Caco-2 (cell line): ENCODE results near the gene WFDC12. TPM values are rescaled to one million over a fixed set of nuclear protein-coding genes. Genes with fewer than 3 reads are reported as not detected.

Experiments
- BruUV-seq: library from RNA; stranded (reverse); fragments of 400-500 nt; replicated peaks from 2 replicates; lab custom pipeline; 2021; lab: Mats Ljungman, UMichigan
- CTCF ChIA-PET: fragments of 300-600 bp; sonication (Branson Sonifier 250); formaldehyde crosslinking; loops from one replicate; lab custom pipeline; 2022; ENCODE audit warnings: antibody characterized with exemption; lab: Charles Lee
- POLR2A ChIA-PET: fragments of 300-600 bp; sonication (Branson Sonifier 250); formaldehyde crosslinking; loops from one replicate; lab custom pipeline; 2022; ENCODE audit warnings: antibody characterized with exemption; lab: Charles Lee
- DNase-seq, 2 experiments: peaks; one replicate each; pipeline versions ENCODE4 v3.0.0 to v3.0.0-alpha.2; 2020 to 2022
- H3K27me3 ChIP-seq: replicated peaks from 2 replicates; pipeline ENCODE4 v1.6.0; 2011; ENCODE audit warnings: low read length; ENCODE audit not compliant: control insufficient read depth, insufficient read depth
- H3K36me3 ChIP-seq: 2 replicates; pipeline ENCODE4 v1.5.1; 2011; ENCODE audit warnings: low read length; ENCODE audit not compliant: control insufficient read depth, insufficient read depth
- H3K4me1 ChIP-seq: fragments of 250-450 bp; sonication (Bioruptor Pico); 2 replicates; pipeline ENCODE4 v1.5.1; 2020; ENCODE audit warnings: mild to moderate bottlenecking
- H3K4me3 ChIP-seq: 2 replicates; pipeline ENCODE4 v1.5.1; 2011; ENCODE audit warnings: low read depth, mild to moderate bottlenecking, control low read depth, low read length
- H3K9me3 ChIP-seq: fragments of 250-450 bp; sonication (Bioruptor Pico); 2 replicates; pipeline ENCODE4 v1.5.1; 2020; ENCODE audit warnings: mild to moderate bottlenecking, moderate library complexity
- H3K27ac Mint-ChIP-seq: one replicate; pipeline ENCODE4 v1.8.0; 2022; ENCODE audit warnings: mixed read lengths; ENCODE audit not compliant: unreplicated experiment
- H3K27me3 Mint-ChIP-seq: one replicate; pipeline ENCODE4 v1.8.0; 2022; ENCODE audit warnings: mixed read lengths; ENCODE audit not compliant: insufficient read depth, unreplicated experiment
- H3K36me3 Mint-ChIP-seq: one replicate; pipeline ENCODE4 v1.8.0; 2022; ENCODE audit warnings: mild to moderate bottlenecking, mixed read lengths; ENCODE audit not compliant: insufficient read depth, unreplicated experiment
- H3K4me1 Mint-ChIP-seq: one replicate; pipeline ENCODE4 v1.8.0; 2022; ENCODE audit warnings: low read depth, mixed read lengths; ENCODE audit not compliant: unreplicated experiment
- H3K4me3 Mint-ChIP-seq: one replicate; pipeline ENCODE4 v1.8.0; 2022; ENCODE audit warnings: mild to moderate bottlenecking, moderate library complexity, mixed read lengths; ENCODE audit not compliant: unreplicated experiment
- H3K9me3 Mint-ChIP-seq: one replicate; pipeline ENCODE4 v1.8.0; 2022; ENCODE audit warnings: mixed read lengths; ENCODE audit not compliant: unreplicated experiment
- CTCF ChIP-seq, 2 experiments: fragments of 200-600 bp in 1 of 2; IDR thresholded peaks; 1 replicate in 1 of 2; 2 replicates in 1 of 2; pipeline versions ENCODE4 v1.5.1 to v1.8.0; 2011 to 2022; ENCODE audit warnings: antibody characterized with exemption in 1 of 2, control low read depth in 1 of 2, inconsistent platforms in 1 of 2, low read depth in 1 of 2, low read length in 1 of 2, mild to moderate bottlenecking in 1 of 2, moderate library complexity in 1 of 2; ENCODE audit not compliant: insufficient read depth in 1 of 2, severe bottlenecking in 1 of 2, unreplicated experiment in 1 of 2
- intact Hi-C: fragments of 100-400 bp; cut with micrococcal nuclease; formaldehyde crosslinking; loops from one replicate; pipeline ENCODE4 v1.10.0; 2022; ENCODE audit not compliant: unreplicated experiment
- total RNA-seq: library from RNA; stranded (reverse); gene quantifications from 2 replicates; pipeline ENCODE4 v1.2.3, GENCODE V29; 2022

The WFDC12 gene
- total RNA-seq, 1 experiment from 2014 or later: not detected

- Mint-ChIP-seq H3K4me1 (no peaks in the 10 kb centered on the region), H3K27me3 (peaks cover 15% of the 10 kb centered on the region), H3K36me3 (no peaks in the 10 kb centered on the region), H3K9me3 (no peaks in the 10 kb centered on the region), H3K27ac (no peak overlapping the region), H3K4me3 (no peak overlapping the region)
- Histone ChIP-seq H3K27me3 (no peaks in the 10 kb centered on the region), H3K36me3 (no peaks in the 10 kb centered on the region), H3K9me3 (no peaks in the 10 kb centered on the region), H3K4me1 (no peaks in the 10 kb centered on the region), H3K4me3 (no peak overlapping the region)
- TF ChIP-seq CTCF (IDR thresholded peaks at IDR 0.05; ENCODE audit: insufficient read depth in 1 of 2, low read depth in 1 of 2, low read length in 1 of 2, severe bottlenecking in 1 of 2, unreplicated experiment in 1 of 2): no peak
- no TSS peak for BruUV-seq
- intact Hi-C loops: no loop called here
- no peak for DNase-seq
- ChIA-PET CTCF (interaction anchor here (0.5 to 1.0 kb wide), 6 partner anchors 12 to 176 kb away, joined by 3 to 4 read pairs (median 3); no protein-coding TSS in a partner anchor), POLR2A (no interaction called here)
Measured at GRCh38 chr20:45117581-45117980, 6.7 kb downstream of the WFDC12 start.

GRCh38 chr20:45115829-45116228 is 8.4 kb downstream of the WFDC12 start:
- DNase-seq: no peak
- Mint-ChIP-seq H3K4me3 (no peak overlapping the region), H3K4me1 (no peaks in the 10 kb centered on the region), H3K27ac (no peak overlapping the region), H3K36me3 (no peaks in the 10 kb centered on the region), H3K27me3 (peaks cover 10% of the 10 kb centered on the region), H3K9me3 (no peaks in the 10 kb centered on the region)
- Histone ChIP-seq H3K36me3 (no peaks in the 10 kb centered on the region), H3K9me3 (no peaks in the 10 kb centered on the region), H3K4me3 (no peak overlapping the region), H3K4me1 (no peaks in the 10 kb centered on the region), H3K27me3 (no peaks in the 10 kb centered on the region)
- POLR2A ChIA-PET: no interaction called here
- intact Hi-C loops: no loop called here
- CTCF ChIA-PET: interaction anchor here (1.2 kb wide), 1 partner anchor 72 kb away, joined by 3 read pairs; no protein-coding TSS in a partner anchor
- BruUV-seq: no TSS peak
- TF ChIP-seq CTCF (IDR thresholded peaks at IDR 0.05; ENCODE audit: insufficient read depth in 1 of 2, low read depth in 1 of 2, low read length in 1 of 2, severe bottlenecking in 1 of 2, unreplicated experiment in 1 of 2): no peak

GRCh38 chr20:45115386-45115774 is 8.9 kb downstream of the WFDC12 start:
- CTCF ChIA-PET: interaction anchor here (1.2 kb wide), 1 partner anchor 71 kb away, joined by 3 read pairs; no protein-coding TSS in a partner anchor
- no TSS peak for BruUV-seq

More at GRCh38 chr20:45115386-45115774, 8.9 kb downstream of the WFDC12 start:
- POLR2A ChIA-PET: no interaction called here
- no peak for TF ChIP-seq CTCF (IDR thresholded peaks at IDR 0.05; ENCODE audit: insufficient read depth in 1 of 2, low read depth in 1 of 2, low read length in 1 of 2, severe bottlenecking in 1 of 2, unreplicated experiment in 1 of 2)
- H3K4me1 ChIP-seq: no peaks in the 10 kb centered on the region
- H3K9me3 ChIP-seq: no peaks in the 10 kb centered on the region
- intact Hi-C loops: no loop called here
- H3K4me3 ChIP-seq: no peak overlapping the region
- Mint-ChIP-seq H3K9me3 (no peaks in the 10 kb centered on the region), H3K27me3 (peaks cover 9% of the 10 kb centered on the region), H3K36me3 (no peaks in the 10 kb centered on the region), H3K4me3 (no peak overlapping the region), H3K4me1 (no peaks in the 10 kb centered on the region), H3K27ac (no peak overlapping the region)
- DNase-seq: no peak
- H3K36me3 ChIP-seq: no peaks in the 10 kb centered on the region
- H3K27me3 ChIP-seq: no peaks in the 10 kb centered on the region
